Chondrocyte (in vitro differentiated cells): ENCODE results near the gene LAMB4. TPM values are rescaled to one million over a fixed set of nuclear protein-coding genes. Genes with fewer than 3 reads are reported as not detected.
A peak's percentile ranks its signal among the peaks of the same experiment; 100 is the strongest.

ENCODE experiments used
- DNase-seq: peaks from one replicate; pipeline ENCODE4 v3.0.0; 2021; ENCODE audit warnings: mixed read lengths, low spot score
- H3K27ac Mint-ChIP-seq: one replicate; pipeline ENCODE4 v1.8.0; 2021; ENCODE audit warnings: mild to moderate bottlenecking, moderate library complexity, mixed read lengths; ENCODE audit not compliant: unreplicated experiment
- H3K27me3 Mint-ChIP-seq: 2 replicates; pipeline ENCODE4 v1.8.0; 2021; ENCODE audit warnings: low read depth, mixed read lengths
- H3K36me3 Mint-ChIP-seq: 2 replicates; pipeline ENCODE4 v1.8.0; 2021; ENCODE audit warnings: low read depth, mixed read lengths
- H3K4me1 Mint-ChIP-seq: 2 replicates; pipeline ENCODE4 v1.8.0; 2021; ENCODE audit warnings: low read depth, mild to moderate bottlenecking, mixed read lengths
- H3K4me3 Mint-ChIP-seq: one replicate; pipeline ENCODE4 v1.8.0; 2021; ENCODE audit warnings: mild to moderate bottlenecking, moderate library complexity, mixed read lengths; ENCODE audit not compliant: unreplicated experiment
- H3K9me3 Mint-ChIP-seq: 2 replicates; pipeline ENCODE4 v1.8.0; 2021; ENCODE audit warnings: low read depth, mixed read lengths
- total RNA-seq: library from RNA; stranded (reverse); gene quantifications from 3 replicates; pipeline ENCODE4 v1.2.1, GENCODE V29; 2021
- TF ChIP-seq, protein P1 (sequence below): fragments of 200-600 bp; sonication (generic); IDR thresholded peaks from 2 replicates; pipeline ENCODE4 v1.5.0; 2021; ENCODE audit warnings: antibody characterized with exemption, mild to moderate bottlenecking, moderate library complexity

LAMB4 gene
- total RNA-seq, 1 donor from 2014 or later: not detected

DNA sequence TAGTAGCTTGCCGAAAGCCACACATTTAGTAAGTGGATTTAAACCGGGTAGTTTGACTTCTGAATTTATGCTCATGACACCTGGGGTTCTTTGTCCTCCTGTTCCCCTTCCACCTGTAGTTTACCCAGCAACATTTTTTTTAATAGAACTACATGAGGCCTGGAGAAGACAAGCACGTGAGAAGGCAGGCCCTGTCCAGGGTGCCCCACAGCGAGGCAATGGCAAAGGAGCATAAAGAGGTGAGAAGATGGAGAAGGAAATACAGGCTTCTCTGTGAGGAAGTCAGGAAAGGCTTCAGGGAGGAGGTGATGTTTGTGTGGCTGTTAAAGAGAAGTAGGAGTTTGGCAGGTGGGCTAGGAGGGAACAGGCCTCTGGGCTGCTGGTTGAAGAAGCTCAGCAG is 76.9 kb downstream of the LAMB4 start:
- peaks cover 28% of the 10 kb centered on the region for H3K4me1 Mint-ChIP-seq
- TF ChIP-seq, protein P1, sequence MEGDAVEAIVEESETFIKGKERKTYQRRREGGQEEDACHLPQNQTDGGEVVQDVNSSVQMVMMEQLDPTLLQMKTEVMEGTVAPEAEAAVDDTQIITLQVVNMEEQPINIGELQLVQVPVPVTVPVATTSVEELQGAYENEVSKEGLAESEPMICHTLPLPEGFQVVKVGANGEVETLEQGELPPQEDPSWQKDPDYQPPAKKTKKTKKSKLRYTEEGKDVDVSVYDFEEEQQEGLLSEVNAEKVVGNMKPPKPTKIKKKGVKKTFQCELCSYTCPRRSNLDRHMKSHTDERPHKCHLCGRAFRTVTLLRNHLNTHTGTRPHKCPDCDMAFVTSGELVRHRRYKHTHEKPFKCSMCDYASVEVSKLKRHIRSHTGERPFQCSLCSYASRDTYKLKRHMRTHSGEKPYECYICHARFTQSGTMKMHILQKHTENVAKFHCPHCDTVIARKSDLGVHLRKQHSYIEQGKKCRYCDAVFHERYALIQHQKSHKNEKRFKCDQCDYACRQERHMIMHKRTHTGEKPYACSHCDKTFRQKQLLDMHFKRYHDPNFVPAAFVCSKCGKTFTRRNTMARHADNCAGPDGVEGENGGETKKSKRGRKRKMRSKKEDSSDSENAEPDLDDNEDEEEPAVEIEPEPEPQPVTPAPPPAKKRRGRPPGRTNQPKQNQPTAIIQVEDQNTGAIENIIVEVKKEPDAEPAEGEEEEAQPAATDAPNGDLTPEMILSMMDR: no peak
- no peaks in the 10 kb centered on the region for H3K36me3 Mint-ChIP-seq
- no peaks in the 10 kb centered on the region for H3K9me3 Mint-ChIP-seq
- no peak for DNase-seq
- no peak overlapping the region for H3K27ac Mint-ChIP-seq
- H3K27me3 Mint-ChIP-seq: no peaks in the 10 kb centered on the region
- H3K4me3 Mint-ChIP-seq: no peak overlapping the region

DNA sequence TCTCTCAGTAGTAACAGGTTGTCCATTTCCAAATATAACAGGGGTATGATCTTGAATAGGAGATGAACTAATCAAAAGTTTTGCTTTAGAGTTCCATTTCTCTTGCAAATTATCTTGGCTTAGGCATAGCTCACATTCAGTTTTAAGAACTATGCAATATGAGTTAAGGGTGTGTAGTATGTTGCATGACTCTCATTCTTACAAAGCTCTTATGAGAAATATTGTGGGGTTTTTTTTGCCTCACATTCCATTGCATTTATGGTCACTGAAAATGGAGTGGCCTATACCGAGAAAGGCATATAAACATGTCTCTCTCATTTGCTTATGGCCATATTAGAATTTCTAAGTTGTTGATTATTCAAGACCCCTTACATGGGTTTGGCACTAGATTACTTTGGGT is 78.7 kb downstream of the LAMB4 start:
- Mint-ChIP-seq H3K4me1 (peaks cover 28% of the 10 kb centered on the region), H3K27ac (peak overlapping the region; percentile 71), H3K36me3 (no peaks in the 10 kb centered on the region), H3K27me3 (no peaks in the 10 kb centered on the region), H3K9me3 (no peaks in the 10 kb centered on the region), H3K4me3 (no peak overlapping the region)
- TF ChIP-seq, protein P1: no peak
- DNase-seq: no peak

DNA sequence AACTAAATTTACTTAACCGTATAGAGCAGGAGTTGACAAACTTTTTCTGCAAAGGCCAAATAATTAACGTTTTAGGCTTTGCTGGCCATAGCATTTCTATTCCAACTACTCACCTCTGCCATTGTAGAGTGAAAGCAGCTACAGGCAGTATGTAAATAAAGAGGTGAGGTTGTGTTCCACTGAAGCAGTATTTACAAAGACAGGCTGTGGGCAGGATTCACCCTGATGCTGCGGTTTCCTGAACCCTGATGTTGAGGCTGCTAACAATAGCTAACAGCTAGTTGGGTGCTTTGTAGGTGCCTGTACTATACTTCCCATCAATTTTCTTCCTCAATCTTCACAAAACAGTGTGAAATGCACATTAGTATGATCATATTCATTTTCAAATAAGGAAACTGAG is 80.2 kb downstream of the LAMB4 start:
- Mint-ChIP-seq H3K27ac (no peak overlapping the region), H3K4me1 (peaks cover 29% of the 10 kb centered on the region), H3K36me3 (no peaks in the 10 kb centered on the region), H3K9me3 (no peaks in the 10 kb centered on the region), H3K4me3 (no peak overlapping the region), H3K27me3 (no peaks in the 10 kb centered on the region)
- DNase-seq: no peak
- TF ChIP-seq, protein P1: no peak

DNA sequence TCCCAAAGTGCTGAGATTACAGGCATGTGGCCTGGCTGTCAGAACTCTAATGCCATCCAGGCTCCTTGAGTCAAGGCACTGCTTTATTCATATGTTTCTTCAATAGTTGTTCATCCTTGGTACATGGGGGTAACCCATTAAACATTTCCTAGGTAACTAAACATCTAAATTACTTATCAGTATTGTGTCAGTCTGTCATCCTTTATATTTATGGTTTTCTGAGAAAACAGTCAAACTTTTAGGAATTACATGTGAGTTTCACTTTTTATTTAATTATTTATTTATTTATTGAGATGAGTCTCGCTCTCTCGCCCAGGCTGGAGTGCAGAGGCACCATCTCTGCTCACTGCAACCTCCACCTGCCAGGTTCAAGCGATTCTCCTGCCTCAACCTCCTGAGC is 81.7 kb downstream of the LAMB4 start:
- TF ChIP-seq, protein P1: no peak
- DNase-seq: no peak
- no peak overlapping the region for H3K27ac Mint-ChIP-seq
- H3K27me3 Mint-ChIP-seq: no peaks in the 10 kb centered on the region
- no peaks in the 10 kb centered on the region for H3K9me3 Mint-ChIP-seq
- H3K4me3 Mint-ChIP-seq: no peak overlapping the region
- no peaks in the 10 kb centered on the region for H3K36me3 Mint-ChIP-seq
- peaks cover 38% of the 10 kb centered on the region for H3K4me1 Mint-ChIP-seq

DNA sequence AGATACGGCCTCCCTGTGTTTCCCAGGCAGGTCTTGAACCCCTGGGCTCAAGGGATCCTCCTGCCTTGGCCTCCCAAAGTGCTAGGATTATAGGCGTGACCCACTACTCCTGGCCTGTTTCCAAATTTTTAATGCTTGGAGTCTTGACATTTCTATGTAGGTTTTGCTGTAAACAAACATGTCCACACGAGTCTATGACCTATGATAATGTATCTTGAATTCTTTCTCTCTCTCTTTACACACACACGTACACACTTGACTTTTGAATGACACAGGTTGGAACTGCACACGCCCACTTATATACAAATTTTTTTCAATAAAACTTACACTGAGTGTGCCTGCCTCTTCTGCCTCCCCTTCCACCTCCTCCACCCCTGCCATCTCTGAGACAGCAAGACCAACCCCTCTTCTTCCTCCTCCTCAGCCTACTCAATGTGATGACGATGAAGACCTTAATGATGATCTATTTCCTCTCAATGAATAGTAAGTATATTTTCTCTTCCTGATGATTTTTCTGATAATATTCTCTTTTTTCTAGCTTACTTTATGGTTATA is 83.1 kb downstream of the LAMB4 start:
- H3K4me3 Mint-ChIP-seq: no peak overlapping the region
- no peak for DNase-seq
- H3K9me3 Mint-ChIP-seq: no peaks in the 10 kb centered on the region
- peaks cover 35% of the 10 kb centered on the region for H3K4me1 Mint-ChIP-seq
- TF ChIP-seq, protein P1: no peak
- H3K27ac Mint-ChIP-seq: no peak overlapping the region
- no peaks in the 10 kb centered on the region for H3K36me3 Mint-ChIP-seq
- H3K27me3 Mint-ChIP-seq: no peaks in the 10 kb centered on the region
